Measurements from ENCODE around the gene TFPT. TPM values are rescaled to one million over a fixed set of nuclear protein-coding genes. Genes with fewer than 3 reads are reported as not detected.

The TFPT gene
- total RNA-seq, 4 donors from 2014 or later: 7.8 to 16.5 (median 11.5) TPM

DNA sequence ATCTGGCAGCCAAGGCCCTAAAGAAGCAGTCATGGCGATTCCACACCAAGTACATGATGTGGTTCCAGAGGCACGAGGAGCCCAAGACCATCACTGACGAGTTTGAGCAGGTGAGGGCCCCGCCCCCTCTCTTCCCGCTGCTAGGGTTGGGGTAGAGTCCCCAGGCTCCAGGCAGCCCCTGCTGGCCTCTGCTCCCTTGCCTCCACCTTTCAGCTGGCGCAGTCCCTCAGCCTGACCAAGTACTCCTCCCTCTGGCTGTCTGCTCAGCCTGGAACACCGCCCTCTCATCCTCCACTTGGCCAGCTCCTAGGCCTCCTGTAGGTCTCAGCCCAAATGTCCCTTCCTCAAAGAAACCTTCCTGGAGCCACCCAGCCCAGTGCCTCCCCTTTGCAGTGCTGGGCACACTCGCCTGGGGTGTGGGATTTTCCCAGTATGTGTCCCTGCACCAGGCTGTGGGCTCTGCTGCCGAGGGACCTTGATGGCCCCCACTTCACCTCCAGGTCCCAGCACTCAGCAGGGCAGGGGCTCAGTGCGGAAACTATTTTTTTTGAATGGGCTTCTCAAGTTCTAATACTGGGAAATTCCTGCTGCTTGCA is 38.4 kb upstream of the TFPT start:
- H3K27me3 ChIP-seq: no peaks in the 10 kb centered on the region
- H3K4me1 ChIP-seq: peaks cover 20% of the 10 kb centered on the region
- TF ChIP-seq EP300 (IDR thresholded peaks at IDR 0.05) (no peak), POLR2A (IDR thresholded peaks at IDR 0.05) (no peak), POLR2AphosphoS5 (IDR thresholded peaks at IDR 0.05) (no peak)
- TF ChIP-seq, protein P1, sequence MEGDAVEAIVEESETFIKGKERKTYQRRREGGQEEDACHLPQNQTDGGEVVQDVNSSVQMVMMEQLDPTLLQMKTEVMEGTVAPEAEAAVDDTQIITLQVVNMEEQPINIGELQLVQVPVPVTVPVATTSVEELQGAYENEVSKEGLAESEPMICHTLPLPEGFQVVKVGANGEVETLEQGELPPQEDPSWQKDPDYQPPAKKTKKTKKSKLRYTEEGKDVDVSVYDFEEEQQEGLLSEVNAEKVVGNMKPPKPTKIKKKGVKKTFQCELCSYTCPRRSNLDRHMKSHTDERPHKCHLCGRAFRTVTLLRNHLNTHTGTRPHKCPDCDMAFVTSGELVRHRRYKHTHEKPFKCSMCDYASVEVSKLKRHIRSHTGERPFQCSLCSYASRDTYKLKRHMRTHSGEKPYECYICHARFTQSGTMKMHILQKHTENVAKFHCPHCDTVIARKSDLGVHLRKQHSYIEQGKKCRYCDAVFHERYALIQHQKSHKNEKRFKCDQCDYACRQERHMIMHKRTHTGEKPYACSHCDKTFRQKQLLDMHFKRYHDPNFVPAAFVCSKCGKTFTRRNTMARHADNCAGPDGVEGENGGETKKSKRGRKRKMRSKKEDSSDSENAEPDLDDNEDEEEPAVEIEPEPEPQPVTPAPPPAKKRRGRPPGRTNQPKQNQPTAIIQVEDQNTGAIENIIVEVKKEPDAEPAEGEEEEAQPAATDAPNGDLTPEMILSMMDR (IDR thresholded peaks at IDR 0.05): no peak
- no peak overlapping the region for H3K27ac ChIP-seq
- 71% methylated on average over 9 of the region's 10 CpGs for WGBS
- no peak for DNase-seq (ENCODE audit: low spot score in 2 of 2)
- no peak overlapping the region for H3K4me3 ChIP-seq
- no peaks in the 10 kb centered on the region for H3K9me3 ChIP-seq
- peaks cover 88% of the 10 kb centered on the region for H3K36me3 ChIP-seq

DNA sequence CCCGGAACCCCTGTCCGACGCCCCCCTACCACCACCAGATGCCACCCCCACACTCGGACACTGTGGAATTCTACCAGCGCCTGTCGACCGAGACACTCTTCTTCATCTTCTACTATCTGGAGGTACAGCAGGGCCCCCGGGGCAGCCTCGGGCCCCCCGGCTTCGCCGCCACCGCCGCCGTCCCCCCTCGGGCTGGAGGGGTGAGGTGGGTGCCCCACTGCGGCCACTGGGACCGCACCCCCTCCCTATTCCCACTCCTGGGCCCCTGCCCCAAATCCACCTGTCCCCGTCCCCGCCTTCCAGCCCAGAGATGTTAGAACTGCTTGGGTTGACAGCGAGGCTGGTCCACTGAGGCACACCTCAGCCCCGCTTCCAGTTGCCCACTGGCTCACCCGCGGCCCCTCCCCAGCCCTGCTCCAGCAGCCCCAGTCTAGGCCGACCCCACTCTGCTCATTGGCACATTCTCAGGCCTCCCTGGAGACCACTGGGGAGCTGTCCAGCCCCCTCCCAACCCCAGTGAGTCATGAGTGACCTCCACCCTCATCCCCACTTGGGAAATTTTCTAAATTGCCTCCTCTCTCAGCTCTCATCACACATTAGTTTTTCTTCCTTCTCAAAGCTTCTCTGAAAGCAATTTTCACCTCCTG is 37.5 kb upstream of the TFPT start:
- Histone ChIP-seq H3K4me1 (peaks cover 12% of the 10 kb centered on the region), H3K27ac (no peak overlapping the region), H3K36me3 (peaks cover 96% of the 10 kb centered on the region), H3K27me3 (no peaks in the 10 kb centered on the region), H3K9me3 (no peaks in the 10 kb centered on the region), H3K4me3 (no peak overlapping the region)
- no peak for DNase-seq (ENCODE audit: low spot score in 2 of 2)
- TF ChIP-seq EP300 (IDR thresholded peaks at IDR 0.05): no peak
- TF ChIP-seq POLR2A (IDR thresholded peaks at IDR 0.05): no peak
- TF ChIP-seq, protein P1 (IDR thresholded peaks at IDR 0.05): no peak
- no peak for TF ChIP-seq POLR2AphosphoS5 (IDR thresholded peaks at IDR 0.05)
- 86% methylated on average over 19 of the region's 25 CpGs for WGBS

DNA sequence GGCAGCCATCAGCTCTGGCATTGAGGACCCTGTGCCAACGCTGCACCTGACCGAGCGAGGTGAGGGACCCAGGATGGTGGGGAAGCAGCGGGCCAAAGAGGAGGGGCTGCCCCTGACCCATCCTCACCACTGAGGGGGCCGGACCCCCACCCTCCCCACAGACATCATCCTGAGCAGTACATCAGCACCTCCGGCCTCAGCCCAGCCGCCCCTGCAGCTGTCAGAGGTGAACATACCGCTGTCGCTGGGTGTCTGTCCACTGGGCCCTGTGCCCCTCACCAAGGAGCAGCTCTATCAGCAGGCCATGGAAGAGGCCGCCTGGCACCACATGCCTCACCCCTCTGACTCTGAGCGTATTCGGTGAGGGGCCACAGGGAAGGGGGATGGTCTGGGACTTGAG is 36.8 kb upstream of the TFPT start:
- TF ChIP-seq POLR2AphosphoS5 (IDR thresholded peaks at IDR 0.05) (no peak), POLR2A (IDR thresholded peaks at IDR 0.05) (no peak), EP300 (IDR thresholded peaks at IDR 0.05) (no peak)
- TF ChIP-seq, protein P1 (IDR thresholded peaks at IDR 0.05): no peak
- Histone ChIP-seq H3K27me3 (no peaks in the 10 kb centered on the region), H3K9me3 (no peaks in the 10 kb centered on the region), H3K27ac (no peak overlapping the region), H3K4me1 (peaks cover 10% of the 10 kb centered on the region), H3K36me3 (peaks cover 100% of the 10 kb centered on the region), H3K4me3 (no peak overlapping the region)
- DNase-seq (ENCODE audit: low spot score in 2 of 2): no peak
- WGBS: 80% methylated on average over 1 of the region's 12 CpGs

DNA sequence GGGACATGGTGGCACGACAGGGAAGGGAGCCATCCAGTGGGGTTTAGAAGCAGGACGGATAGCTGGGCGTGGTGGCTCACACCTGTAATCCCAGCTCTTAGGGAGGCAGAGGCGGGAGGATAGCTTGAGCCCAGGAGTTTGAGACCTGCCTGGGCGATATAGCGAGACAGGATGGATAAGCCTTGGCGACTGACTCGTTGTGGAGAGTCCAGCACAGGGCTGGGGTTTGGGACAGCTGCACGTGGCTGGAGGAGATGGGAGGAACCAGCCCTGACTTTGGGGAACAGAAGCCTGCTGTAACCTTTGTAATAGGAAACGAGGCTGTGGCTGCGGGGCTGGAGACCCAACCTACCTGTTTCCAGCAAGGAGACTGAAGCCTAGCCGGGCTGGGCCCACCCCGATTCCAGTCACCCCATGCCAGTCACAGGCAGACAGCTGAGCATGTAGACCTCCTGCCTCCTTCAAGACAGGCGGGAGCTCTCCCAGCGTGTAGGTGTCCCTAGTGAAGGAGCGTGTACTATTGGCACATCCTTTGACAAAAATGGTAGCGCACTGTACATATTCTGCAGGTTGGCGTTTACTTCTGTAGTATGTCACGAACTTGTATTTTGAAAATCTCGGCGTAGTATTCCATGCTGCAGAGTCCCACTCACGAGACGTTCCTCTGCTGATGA is 36.0 kb upstream of the TFPT start:
- Histone ChIP-seq H3K4me3 (no peak overlapping the region), H3K27me3 (no peaks in the 10 kb centered on the region), H3K9me3 (no peaks in the 10 kb centered on the region), H3K27ac (no peak overlapping the region), H3K36me3 (peaks cover 100% of the 10 kb centered on the region), H3K4me1 (peaks cover 2% of the 10 kb centered on the region)
- no peak for DNase-seq (ENCODE audit: low spot score in 2 of 2)
- no peak for TF ChIP-seq POLR2AphosphoS5 (IDR thresholded peaks at IDR 0.05)
- TF ChIP-seq EP300 (IDR thresholded peaks at IDR 0.05): no peak
- TF ChIP-seq POLR2A (IDR thresholded peaks at IDR 0.05): no peak
- TF ChIP-seq, protein P1 (IDR thresholded peaks at IDR 0.05): no peak
- 86% methylated on average over 19 of the region's 23 CpGs for WGBS
